KMS-11 (cell line): Measurements from ENCODE around the gene ADAMTS9.

Experiments used
- H2AFZ ChIP-seq: fragments of 200-600 bp; sonication (generic); 2 replicates; pipeline ENCODE4 v1.6.1; 2016; ENCODE audit warnings: antibody characterized with exemption, mixed run types, low read depth
- H3K27ac ChIP-seq: fragments of 200-600 bp; sonication (generic); 2 replicates; pipeline ENCODE4 v1.6.1; 2016; ENCODE audit warnings: mild to moderate bottlenecking, mixed run types
- H3K27me3 ChIP-seq: fragments of 200-600 bp; sonication (generic); 2 replicates; pipeline ENCODE4 v1.6.1; 2017; ENCODE audit warnings: mild to moderate bottlenecking, low read depth, mixed run types, moderate library complexity; ENCODE audit not compliant: insufficient read depth
- H3K36me3 ChIP-seq: fragments of 200-600 bp; sonication (generic); 2 replicates; pipeline ENCODE4 v1.6.1; 2017; ENCODE audit warnings: mild to moderate bottlenecking, mixed run types; ENCODE audit not compliant: insufficient read depth
- H3K4me1 ChIP-seq: fragments of 200-600 bp; sonication (generic); 2 replicates; pipeline ENCODE4 v1.6.1; 2016; ENCODE audit warnings: mild to moderate bottlenecking, low read depth, mixed run types; ENCODE audit not compliant: poor library complexity, severe bottlenecking
- H3K4me2 ChIP-seq: fragments of 200-600 bp; sonication (generic); 2 replicates; pipeline ENCODE4 v1.7.0; 2016; ENCODE audit warnings: mild to moderate bottlenecking, mixed run types
- H3K4me3 ChIP-seq: fragments of 200-600 bp; sonication (generic); IDR thresholded peaks from 2 replicates; pipeline ENCODE4 v1.6.1; 2017; ENCODE audit warnings: low read depth, low read length, mixed read lengths; ENCODE audit not compliant: insufficient read depth
- H3K79me2 ChIP-seq: fragments of 200-600 bp; sonication (generic); 2 replicates; pipeline ENCODE4 v1.6.1; 2016; ENCODE audit warnings: low read depth, mixed run types; ENCODE audit not compliant: insufficient read depth
- H3K9ac ChIP-seq: fragments of 200-600 bp; sonication (generic); 2 replicates; pipeline ENCODE4 v1.6.1; 2016; ENCODE audit warnings: mild to moderate bottlenecking, mixed run types
- H4K20me1 ChIP-seq: fragments of 200-600 bp; sonication (generic); 2 replicates; pipeline ENCODE4 v1.6.1; 2016; ENCODE audit warnings: mild to moderate bottlenecking, mixed run types; ENCODE audit not compliant: insufficient read depth
- CTCF ChIP-seq: fragments of 200-600 bp; sonication (generic); conservative IDR thresholded peaks from 2 replicates; pipeline ENCODE4 v1.6.1; 2017; ENCODE audit warnings: low read depth, mild to moderate bottlenecking, antibody characterized with exemption, low read length, moderate library complexity, mixed read lengths

ADAMTS9 gene

GRCh38 chr3:64667887-64668581, 19.8 kb downstream of the ADAMTS9 start:
- Histone ChIP-seq H3K36me3 (no peaks in the 10 kb centered on the region), H2AFZ (no peak overlapping the region), H3K4me2 (no peak overlapping the region), H3K79me2 (no peaks in the 10 kb centered on the region), H3K4me1 (no peaks in the 10 kb centered on the region), H4K20me1 (no peaks in the 10 kb centered on the region), H3K27me3 (no peaks in the 10 kb centered on the region), H3K4me3 (no peak overlapping the region), H3K27ac (no peak overlapping the region), H3K9ac (no peak overlapping the region)
- TF ChIP-seq CTCF, result no peak

DNA sequence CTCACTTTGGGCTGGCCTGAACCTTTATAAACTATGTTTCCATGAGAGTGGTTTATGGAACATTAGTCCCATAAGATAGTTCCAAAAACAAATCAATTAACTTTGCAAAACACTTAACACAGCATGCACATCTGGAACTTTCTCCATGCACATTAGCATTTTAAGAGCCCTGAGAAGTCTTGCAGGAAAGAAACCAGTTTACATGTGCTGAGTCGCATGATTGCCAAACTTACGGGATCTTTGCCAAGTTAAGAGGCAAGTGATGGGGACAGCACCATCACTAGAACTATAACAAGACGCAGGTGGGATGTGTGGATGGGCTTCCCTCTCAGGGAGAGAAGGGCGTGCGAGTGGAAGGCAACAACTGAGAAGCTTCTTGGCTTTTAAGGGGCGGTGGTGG, 20.7 kb downstream of the ADAMTS9 start:
- no peak overlapping the region for H3K4me2 ChIP-seq
- no peak for TF ChIP-seq CTCF
- H3K36me3 ChIP-seq, result no peaks in the 10 kb centered on the region

DNA sequence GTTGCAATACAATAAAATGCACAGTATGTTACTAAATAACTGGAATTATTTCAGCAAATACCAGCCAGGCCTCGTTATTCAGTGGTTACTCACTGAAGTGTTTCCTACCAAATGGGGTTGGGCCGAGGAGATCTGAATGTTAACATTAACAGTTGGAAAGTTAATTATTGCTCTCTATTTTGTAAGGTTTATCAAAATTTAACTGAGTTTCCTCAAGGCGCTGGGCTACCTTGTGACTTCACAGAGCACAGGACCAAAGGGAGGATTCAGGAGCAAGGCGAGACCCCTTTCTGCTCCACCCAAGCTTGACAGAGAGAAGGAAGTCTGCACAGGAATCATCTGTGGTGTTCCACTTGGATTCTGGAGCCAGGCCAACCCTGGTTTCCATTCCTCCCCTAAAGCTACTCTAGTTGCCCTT, 21.6 kb downstream of the ADAMTS9 start:
- no peak overlapping the region for H3K4me2 ChIP-seq
- H3K27me3 ChIP-seq, result no peaks in the 10 kb centered on the region
- no peaks in the 10 kb centered on the region for H3K79me2 ChIP-seq
- H3K4me1 ChIP-seq, result no peaks in the 10 kb centered on the region
- H3K27ac ChIP-seq, result no peak overlapping the region
- no peak overlapping the region for H3K4me3 ChIP-seq
- H2AFZ ChIP-seq, result no peak overlapping the region
- H3K36me3 ChIP-seq, result no peaks in the 10 kb centered on the region
- no peak for TF ChIP-seq CTCF
- H3K9ac ChIP-seq, result no peak overlapping the region
- H4K20me1 ChIP-seq, result no peaks in the 10 kb centered on the region

More for the DNA sequence above, 20.7 kb downstream of the ADAMTS9 start:
- H3K27ac ChIP-seq, result no peak overlapping the region
- H3K9ac ChIP-seq, result no peak overlapping the region
- no peaks in the 10 kb centered on the region for H4K20me1 ChIP-seq
- no peak overlapping the region for H3K4me3 ChIP-seq
- H3K27me3 ChIP-seq, result no peaks in the 10 kb centered on the region
- H3K79me2 ChIP-seq, result no peaks in the 10 kb centered on the region
- no peak overlapping the region for H2AFZ ChIP-seq
- H3K4me1 ChIP-seq, result no peaks in the 10 kb centered on the region

- no peak for TF ChIP-seq CTCF
- Histone ChIP-seq H3K79me2 (no peaks in the 10 kb centered on the region), H3K9ac (no peak overlapping the region), H3K36me3 (no peaks in the 10 kb centered on the region), H3K27ac (no peak overlapping the region), H3K4me1 (no peaks in the 10 kb centered on the region), H3K27me3 (no peaks in the 10 kb centered on the region), H3K4me3 (no peak overlapping the region), H2AFZ (no peak overlapping the region), H3K4me2 (no peak overlapping the region), H4K20me1 (no peaks in the 10 kb centered on the region)
Measured at GRCh38 chr3:64664397-64664796, 23.4 kb downstream of the ADAMTS9 start.
